Spleen (tissue), 11 donors: Measurements from ENCODE around the gene HEG1. TPM values are rescaled to one million over a fixed set of nuclear protein-coding genes. Genes with fewer than 3 reads are reported as not detected.

Source experiments
- DNase-seq: peaks from one replicate; pipeline ENCODE4 v3.0.0-alpha.2; 2020
- H3K27ac ChIP-seq, 8 donors: fragments of 200-600 bp; sonication (generic) in 7 of 8; 1 replicate in 4 of 8; 2 replicates in 4 of 8; pipeline versions ENCODE4 v1.5.0 to v1.8.0; 2016 to 2021; ENCODE audit warnings: inconsistent platforms in 4 of 8, mild to moderate bottlenecking in 4 of 8, moderate library complexity in 1 of 8
- H3K27me3 ChIP-seq, 7 donors: fragments of 200-600 bp; sonication (generic) in 6 of 7; replicated peaks in 1 of 7; 1 replicate in 4 of 7; 2 replicates in 3 of 7; pipeline versions ENCODE4 v1.5.0 to v1.8.0; 2016 to 2021; ENCODE audit warnings: inconsistent platforms in 3 of 7, mild to moderate bottlenecking in 1 of 7
- H3K36me3 ChIP-seq, 6 donors: fragments of 200-600 bp; sonication (generic) in 5 of 6; 1 replicate in 4 of 6; 2 replicates in 2 of 6; pipeline versions ENCODE4 v1.5.0 to v1.8.0; 2016 to 2021; ENCODE audit warnings: inconsistent platforms in 2 of 6
- H3K4me1 ChIP-seq, 6 donors: fragments of 200-600 bp; sonication (generic) in 5 of 6; 1 replicate in 3 of 6; 2 replicates in 3 of 6; pipeline versions ENCODE4 v1.5.0 to v1.8.0; 2016 to 2021; ENCODE audit warnings: inconsistent platforms in 3 of 6
- H3K4me3 ChIP-seq, 8 donors: fragments of 200-600 bp; sonication (generic) in 7 of 8; 1 replicate in 4 of 8; 2 replicates in 4 of 8; pipeline versions ENCODE4 v1.5.0 to v1.8.0; 2016 to 2021; ENCODE audit warnings: inconsistent platforms in 4 of 8, mild to moderate bottlenecking in 4 of 8, moderate library complexity in 2 of 8
- H3K9me3 ChIP-seq, 8 donors: fragments of 200-600 bp; sonication (generic) in 7 of 8; 1 replicate in 4 of 8; 2 replicates in 4 of 8; pipeline versions ENCODE4 v1.5.0 to v1.8.0; 2016 to 2021; ENCODE audit warnings: inconsistent platforms in 4 of 8
- POLR2A ChIP-seq, 3 donors: fragments of 450-650 bp; IDR thresholded peaks; one replicate each; pipeline ENCODE4 v1.5.1; 2017; ENCODE audit warnings: antibody characterized with exemption in 3 of 3, mild to moderate bottlenecking in 1 of 3
- POLR2AphosphoS5 ChIP-seq, 3 donors: sonication (generic); formaldehyde crosslinking; IDR thresholded peaks; one replicate each; pipeline ENCODE4 v1.5.1; 2017; ENCODE audit warnings: antibody characterized with exemption in 3 of 3
- WGBS, 5 donors: extraction: QIAGEN DNeasy Blood & Tissue Kit in 3 of 5; methylation state at CpG; one replicate each; pipeline versions ENCODE4 v1.1.5 to v1.1.7; 2013 to 2018; 5-methylcytosine and 5-hydroxymethylcytosine counted together
- intact Hi-C: fragments of 100-400 bp; cut with DNase I; formaldehyde crosslinking; loops from one replicate; pipeline ENCODE4 v1.15.0; 2023; ENCODE audit warnings: low total_unique reads
- polyA plus RNA-seq, 3 donors: library from polyadenylated mRNA; stranded (reverse); fragments of 200-250 nt; gene quantifications; one replicate each; pipeline ENCODE4 v1.2.1, GENCODE V29; 2013
- total RNA-seq, 7 donors: library from RNA; depleted of rRNA in 3 of 7; stranded (reverse); fragments of >200 nt in 3 of 7; fragmentation: NEBNext Ultra II Directional in 4 of 7; extraction: Animal tissue kit (Norgen Biotek cat#: 25700) in 4 of 7; gene quantifications; one replicate each; pipeline versions ENCODE4 v1.1.0 to v1.2.1, GENCODE V29; 2016 to 2021
- TF ChIP-seq, protein P1 (sequence below), 11 experiments: fragments of 200-600 bp in 7 of 11; fragments of 450-650 bp in 4 of 11; sonication (generic) in 4 of 11; IDR thresholded peaks in 8 of 11; conservative IDR thresholded peaks in 3 of 11; 1 replicate in 7 of 11; 2 replicates in 4 of 11; pipeline versions ENCODE4 v1.4.0 to v1.8.0; 2016 to 2021; ENCODE audit warnings: antibody characterized with exemption in 11 of 11, inconsistent platforms in 4 of 11, mild to moderate bottlenecking in 1 of 11
- donor health status: healthy with polysubstance abuse.
- donor health status: DM: no; HTN: no; CAD: no; lungs with moderate emphysema.
- donor health status: DM: no; HTN: no; CAD: no.
- donor health status: Bipolar disorder and iron deficiency.
- donor health status: healthy.
- donor health status: DM: no; HTN: no; CAD: no.
- donor health status: DM: yes; HTN: yes; CAD: no.

HEG1 gene
- total and polyA plus RNA-seq, 10 donors, result 3.1 to 87.9 (median 64.7) TPM

DNA sequence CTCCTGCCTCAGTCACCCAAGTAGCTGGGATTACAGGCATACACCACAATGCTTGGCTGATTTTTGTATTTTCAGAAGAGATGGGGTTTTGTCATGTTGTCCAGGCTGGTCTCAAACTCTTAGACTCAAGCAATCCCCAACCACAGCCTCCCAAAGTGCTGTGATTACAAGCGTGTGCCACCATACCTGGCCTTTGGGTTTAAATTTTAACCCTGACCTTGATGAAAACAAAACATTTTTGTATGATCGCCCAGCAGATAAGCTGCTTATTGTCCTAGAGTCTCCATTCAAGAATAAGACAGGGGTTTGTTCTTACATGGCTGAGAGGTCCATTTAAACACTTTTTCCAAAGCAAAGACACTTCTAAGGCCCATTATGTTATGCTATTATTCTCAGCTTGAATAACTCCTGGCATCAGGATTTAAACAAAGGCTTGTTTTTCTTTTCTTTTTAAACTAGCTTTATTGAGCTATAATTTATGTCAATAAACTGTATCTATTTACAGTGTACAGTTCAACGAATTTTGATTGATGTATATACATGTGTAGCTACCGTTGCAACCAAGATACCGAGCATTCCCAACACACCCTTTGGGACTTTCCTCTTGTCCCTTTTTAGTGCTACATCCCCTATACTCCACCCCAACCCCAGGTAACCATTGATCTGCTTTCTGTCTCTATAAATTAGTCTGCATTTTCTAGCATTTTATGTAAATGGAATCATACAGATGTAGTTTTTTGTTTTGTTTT, 119.8 kb downstream of the HEG1 start:
- intact Hi-C loops, result no loop called here
- H3K27ac ChIP-seq, result no peak overlapping the region
- H3K4me1 ChIP-seq, result no peaks in the 10 kb centered on the region
- H3K4me3 ChIP-seq, result no peak overlapping the region
- H3K27me3 ChIP-seq, result no peaks in the 10 kb centered on the region
- WGBS, 5 donors, result 82 to 95% (median 85%) methylated on average over 5 of the region's 5 CpGs
- H3K36me3 ChIP-seq, result no peaks in the 10 kb centered on the region
- TF ChIP-seq, protein P1, sequence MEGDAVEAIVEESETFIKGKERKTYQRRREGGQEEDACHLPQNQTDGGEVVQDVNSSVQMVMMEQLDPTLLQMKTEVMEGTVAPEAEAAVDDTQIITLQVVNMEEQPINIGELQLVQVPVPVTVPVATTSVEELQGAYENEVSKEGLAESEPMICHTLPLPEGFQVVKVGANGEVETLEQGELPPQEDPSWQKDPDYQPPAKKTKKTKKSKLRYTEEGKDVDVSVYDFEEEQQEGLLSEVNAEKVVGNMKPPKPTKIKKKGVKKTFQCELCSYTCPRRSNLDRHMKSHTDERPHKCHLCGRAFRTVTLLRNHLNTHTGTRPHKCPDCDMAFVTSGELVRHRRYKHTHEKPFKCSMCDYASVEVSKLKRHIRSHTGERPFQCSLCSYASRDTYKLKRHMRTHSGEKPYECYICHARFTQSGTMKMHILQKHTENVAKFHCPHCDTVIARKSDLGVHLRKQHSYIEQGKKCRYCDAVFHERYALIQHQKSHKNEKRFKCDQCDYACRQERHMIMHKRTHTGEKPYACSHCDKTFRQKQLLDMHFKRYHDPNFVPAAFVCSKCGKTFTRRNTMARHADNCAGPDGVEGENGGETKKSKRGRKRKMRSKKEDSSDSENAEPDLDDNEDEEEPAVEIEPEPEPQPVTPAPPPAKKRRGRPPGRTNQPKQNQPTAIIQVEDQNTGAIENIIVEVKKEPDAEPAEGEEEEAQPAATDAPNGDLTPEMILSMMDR (IDR thresholded peaks at IDR 0.05 in 8 of 11, conservative IDR thresholded peaks at IDR 0.05 in 3 of 11), result no peak
- no peak for TF ChIP-seq POLR2A (IDR thresholded peaks at IDR 0.05)
- TF ChIP-seq POLR2AphosphoS5 (IDR thresholded peaks at IDR 0.05), result no peak
- no peak for DNase-seq
- H3K9me3 ChIP-seq, result no peaks in the 10 kb centered on the region

DNA sequence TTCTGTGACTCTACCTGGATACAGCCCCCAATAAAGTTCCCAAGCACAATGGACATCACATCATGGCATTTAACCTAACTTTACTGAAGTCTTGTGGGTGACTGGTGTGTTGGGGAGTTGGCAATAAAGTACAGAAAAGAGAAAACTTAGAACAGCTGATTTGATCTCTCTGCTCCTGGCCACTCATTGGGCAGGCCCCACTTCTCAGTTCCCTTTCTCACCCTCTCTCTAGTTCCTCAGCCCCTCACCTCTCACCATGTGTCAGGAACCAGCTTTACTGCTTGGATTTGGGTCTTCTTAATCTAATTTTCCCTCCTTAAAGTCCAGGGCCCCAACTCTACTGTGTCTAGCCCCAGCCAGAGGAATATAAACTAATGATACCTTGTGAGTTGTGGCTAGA, 120.5 kb downstream of the HEG1 start:
- no peaks in the 10 kb centered on the region for H3K36me3 ChIP-seq
- TF ChIP-seq, protein P1 (IDR thresholded peaks at IDR 0.05 in 8 of 11, conservative IDR thresholded peaks at IDR 0.05 in 3 of 11), result no peak
- H3K27me3 ChIP-seq, result no peaks in the 10 kb centered on the region
- intact Hi-C loops, result no loop called here
- no peak for DNase-seq
- H3K4me1 ChIP-seq, result no peaks in the 10 kb centered on the region
- no peak overlapping the region for H3K27ac ChIP-seq
- H3K9me3 ChIP-seq, result no peaks in the 10 kb centered on the region
- no peak overlapping the region for H3K4me3 ChIP-seq

DNA sequence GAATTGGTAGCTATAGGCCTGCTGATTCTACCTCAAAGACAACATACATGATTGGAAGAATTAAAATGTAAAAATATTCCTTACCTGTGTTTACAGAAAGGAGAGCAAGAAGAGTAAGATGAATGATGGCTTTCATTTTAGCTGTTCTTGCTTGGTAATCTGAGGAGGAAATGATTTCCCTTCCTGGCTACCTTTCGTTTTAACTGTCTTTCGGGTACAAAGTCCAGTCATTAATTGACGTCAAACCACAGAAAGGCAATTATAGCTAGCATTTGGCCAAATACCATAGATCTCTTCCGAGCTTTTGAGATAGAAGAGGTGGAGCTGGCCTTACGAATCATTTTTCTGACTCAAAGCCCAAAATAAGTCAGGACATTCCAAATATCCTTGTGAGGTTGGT, 121.2 kb downstream of the HEG1 start, which contains the start of gene MUC13:
TSS of gene MUC13 (minus strand) at position 175 of the 400 bp plus-strand sequence. CDS start at position 136, 39 bp downstream.
- TF ChIP-seq POLR2A (IDR thresholded peaks at IDR 0.05), result no peak
- TF ChIP-seq, protein P1 (IDR thresholded peaks at IDR 0.05 in 8 of 11, conservative IDR thresholded peaks at IDR 0.05 in 3 of 11), result no peak
- no peak for TF ChIP-seq POLR2AphosphoS5 (IDR thresholded peaks at IDR 0.05)
- Histone ChIP-seq H3K27me3 (no peaks in the 10 kb centered on the region), H3K27ac (no peak within 1 kb of the TSS), H3K4me3 (no peak within 1 kb of the TSS), H3K36me3 (no peaks in the 10 kb centered on the region), H3K9me3 (no peaks in the 10 kb centered on the region), H3K4me1 (no peaks in the 10 kb centered on the region)
- no peak for DNase-seq
- whole genome bisulfite sequencing, 5 donors, result 82 to 92% (median 85%) methylated on average over 5 of the region's 5 CpGs
- intact Hi-C loops, result no loop called here

DNA sequence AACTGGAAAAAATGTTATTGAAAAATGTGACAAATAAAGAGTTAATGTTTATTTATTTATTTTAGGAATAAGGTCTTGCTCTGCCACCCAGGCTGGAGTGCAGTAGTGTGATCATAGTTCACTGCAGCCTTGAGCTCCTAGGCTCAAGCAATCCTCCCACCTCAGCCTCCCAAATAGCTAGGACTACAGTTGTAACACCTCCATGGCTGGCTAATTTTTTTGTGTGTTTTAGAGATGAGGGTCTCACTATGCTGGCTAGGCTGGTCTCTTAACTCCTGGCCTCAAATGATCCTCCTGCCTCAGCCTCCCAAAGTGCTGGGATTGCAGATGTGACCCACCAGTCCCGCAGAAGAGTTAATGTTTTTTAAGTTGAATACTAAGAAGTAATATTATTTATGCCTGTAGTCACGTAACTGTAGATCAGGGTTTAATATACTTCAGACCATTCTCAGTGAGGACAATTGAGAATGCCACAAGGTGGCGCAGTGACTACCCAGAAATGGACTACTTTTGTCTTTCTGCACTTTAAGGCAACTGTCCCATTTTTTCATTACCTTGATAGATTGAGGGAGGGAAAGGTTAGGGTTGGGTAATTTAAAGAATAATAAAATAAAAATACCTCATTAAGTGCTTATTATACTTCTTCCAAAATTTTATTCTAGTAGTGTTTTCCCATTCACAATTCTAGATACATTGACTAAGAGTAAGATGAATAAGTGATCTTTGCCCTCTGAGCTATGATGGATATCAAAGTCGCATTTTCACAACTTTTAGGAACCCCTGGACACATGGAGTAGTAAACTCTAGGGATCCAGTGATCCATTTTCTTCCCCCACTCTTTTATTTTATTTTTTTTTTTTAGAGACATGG, 127.2 kb downstream of the HEG1 start:
- intact Hi-C loops, result loop anchor here (5.0 to 10.0 kb wide), 2 partner anchors 509 to 656 kb away; no protein-coding TSS in a partner anchor
- Histone ChIP-seq H3K4me3 (no peak overlapping the region), H3K4me1 (peaks cover 0 to 4% (median 0%) of the 10 kb centered on the region in 6 donors), H3K36me3 (no peaks in the 10 kb centered on the region), H3K27me3 (no peaks in the 10 kb centered on the region), H3K27ac (no peak overlapping the region), H3K9me3 (no peaks in the 10 kb centered on the region)
- WGBS, 5 donors, result 24 to 30% (median 27%) methylated on average over 4 of the region's 4 CpGs
- no peak for DNase-seq
- TF ChIP-seq POLR2AphosphoS5 (IDR thresholded peaks at IDR 0.05) (no peak), POLR2A (IDR thresholded peaks at IDR 0.05) (no peak)
- TF ChIP-seq, protein P1 (IDR thresholded peaks at IDR 0.05 in 8 of 11, conservative IDR thresholded peaks at IDR 0.05 in 3 of 11), result peak; percentile 46 to 77 (median 68)
